IPS-NIHi11 (cell line): ENCODE results near the gene CASTOR1.

Experiments used
- DNase-seq: peaks from one replicate; pipeline ENCODE4 v3.0.0; 2012; ENCODE audit warnings: mixed read lengths, low spot score

Gene CASTOR1

GRCh38 chr22:30318799-30319419 lies 29.6 kb upstream of the CASTOR1 start:
- DNase-seq = no peak

GRCh38 chr22:30317778-30318177 lies 28.5 kb upstream of the CASTOR1 start:
- DNase-seq = no peak

GRCh38 chr22:30315962-30316576 lies 26.8 kb upstream of the CASTOR1 start:
- no peak for DNase-seq

GRCh38 chr22:30314915-30315314 lies 25.6 kb upstream of the CASTOR1 start:
- DNase-seq = no peak

GRCh38 chr22:30313527-30314363 lies 24.4 kb upstream of the CASTOR1 start:
- no peak for DNase-seq

GRCh38 chr22:30312053-30312452 lies 22.7 kb upstream of the CASTOR1 start:
- no peak for DNase-seq

- peak; percentile 55 for DNase-seq
These were observed 21.8 kb upstream of the CASTOR1 start for GRCh38 chr22:30310881-30311771.

GRCh38 chr22:30309951-30310741 lies 20.8 kb upstream of the CASTOR1 start:
- DNase-seq = no peak

GRCh38 chr22:30308518-30309230 lies 19.4 kb upstream of the CASTOR1 start:
- DNase-seq = no peak

- no peak for DNase-seq
These were observed 18.8 kb upstream of the CASTOR1 start for GRCh38 chr22:30308093-30308492.

- no peak for DNase-seq
These were observed 17.8 kb upstream of the CASTOR1 start for GRCh38 chr22:30307041-30307574.

GRCh38 chr22:30306627-30307011 lies 17.3 kb upstream of the CASTOR1 start:
- DNase-seq = no peak

- DNase-seq = no peak
These were observed 16.8 kb upstream of the CASTOR1 start for GRCh38 chr22:30305906-30306626.

- DNase-seq = no peak
These were observed 16.2 kb upstream of the CASTOR1 start for GRCh38 chr22:30305519-30305905.

GRCh38 chr22:30304495-30305244 lies 15.4 kb upstream of the CASTOR1 start:
- DNase-seq = no peak

- no peak for DNase-seq
These were observed 13.5 kb upstream of the CASTOR1 start for GRCh38 chr22:30302810-30303138.

GRCh38 chr22:30301995-30302809 lies 12.9 kb upstream of the CASTOR1 start:
- no peak for DNase-seq

- no peak for DNase-seq
These were observed 10.0 kb upstream of the CASTOR1 start for GRCh38 chr22:30299322-30299721.
